Right forelimb (tissue), 1 donor: ENCODE data around the gene PRXL2B.

ENCODE experiments used
- DNase-seq: peaks from one replicate; pipeline ENCODE4 v3.0.0-alpha.2; 2018

Gene PRXL2B

GRCh38 chr1:2602866-2603520 lies 16.4 kb downstream of the PRXL2B start:
- DNase-seq: no peak

GRCh38 chr1:2603521-2604155 lies 17.1 kb downstream of the PRXL2B start:
- no peak for DNase-seq

- no peak for DNase-seq
Observed at GRCh38 chr1:2604156-2604843, 17.7 kb downstream of the PRXL2B start.

- peak; percentile 34 for DNase-seq
Observed at GRCh38 chr1:2604844-2605508, 18.4 kb downstream of the PRXL2B start.

GRCh38 chr1:2605509-2606395 lies 19.2 kb downstream of the PRXL2B start:
- DNase-seq: peak; percentile 21

- DNase-seq: no peak
Observed at GRCh38 chr1:2606396-2606880, 19.9 kb downstream of the PRXL2B start.

- DNase-seq: peak; percentile 45
Observed at GRCh38 chr1:2606881-2607621, 20.5 kb downstream of the PRXL2B start.

- DNase-seq: peak; percentile 55
Observed at GRCh38 chr1:2607641-2608091, 21.1 kb downstream of the PRXL2B start.

- no peak for DNase-seq
Observed at GRCh38 chr1:2609319-2610035, 22.9 kb downstream of the PRXL2B start.

- peak; percentile 43 for DNase-seq
Observed at GRCh38 chr1:2610036-2610959, 23.7 kb downstream of the PRXL2B start.

- peak; percentile 64 for DNase-seq
Observed at GRCh38 chr1:2611031-2611501, 24.5 kb downstream of the PRXL2B start.

GRCh38 chr1:2611621-2612437 lies 25.3 kb downstream of the PRXL2B start:
- DNase-seq: peak; percentile 43

GRCh38 chr1:2612591-2613365 lies 26.2 kb downstream of the PRXL2B start:
- peak; percentile 26 for DNase-seq

- DNase-seq: no peak
Observed at GRCh38 chr1:2614145-2614544, 27.6 kb downstream of the PRXL2B start.

GRCh38 chr1:2617971-2618470 lies 31.4 kb downstream of the PRXL2B start:
- DNase-seq: no peak

GRCh38 chr1:2623571-2624337 lies 37.2 kb downstream of the PRXL2B start:
- DNase-seq: no peak
